Stomach (tissue), 9 donors: Measurements from ENCODE around the gene PCDHB1. TPM values are rescaled to one million over a fixed set of nuclear protein-coding genes. Genes with fewer than 3 reads are reported as not detected.

Experiments used
- DNase-seq, 2 donors: peaks; one replicate each; pipeline versions ENCODE4 v3.0.0 to v3.0.0-alpha.2; 2013 to 2019
- H3K27ac ChIP-seq, 5 donors: fragments of 200-600 bp in 4 of 5; sonication (generic) in 4 of 5; one replicate each; pipeline ENCODE4 v1.5.1; 2013 to 2019; ENCODE audit warnings: mild to moderate bottlenecking in 1 of 5, moderate library complexity in 1 of 5
- H3K27me3 ChIP-seq, 3 donors: fragments of 200-600 bp; sonication (generic); one replicate each; pipeline ENCODE4 v1.5.1; 2017 to 2019; ENCODE audit warnings: mixed run types in 1 of 3
- H3K36me3 ChIP-seq, 4 donors: fragments of 200-600 bp; sonication (generic); 1 replicate in 3 of 4; 2 replicates in 1 of 4; pipeline ENCODE4 v1.5.1; 2016 to 2019
- H3K4me1 ChIP-seq, 4 donors: fragments of 200-600 bp; sonication (generic); one replicate each; pipeline ENCODE4 v1.5.1; 2016 to 2019
- H3K4me3 ChIP-seq, 4 donors: fragments of 200-600 bp; sonication (generic) in 3 of 4; one replicate each; pipeline ENCODE4 v1.5.1; 2016 to 2019; ENCODE audit warnings: mild to moderate bottlenecking in 1 of 4
- H3K9me3 ChIP-seq, 4 donors: fragments of 200-600 bp; sonication (generic); one replicate each; pipeline ENCODE4 v1.5.1; 2016 to 2019
- CTCF ChIP-seq, 7 experiments: fragments of 450-650 bp in 4 of 7; fragments of 200-600 bp in 3 of 7; sonication (generic) in 3 of 7; IDR thresholded peaks; one replicate each; pipeline ENCODE4 v1.5.1; 2016 to 2019; ENCODE audit warnings: antibody characterized with exemption in 7 of 7, control low read depth in 2 of 7, mild to moderate bottlenecking in 1 of 7
- EP300 ChIP-seq: sonication (generic); formaldehyde crosslinking; IDR thresholded peaks from one replicate; pipeline ENCODE4 v1.6.1; 2017; ENCODE audit warnings: antibody characterized with exemption
- POLR2A ChIP-seq, 4 donors: fragments of 450-650 bp; IDR thresholded peaks; one replicate each; pipeline ENCODE4 v1.6.1; 2016; ENCODE audit warnings: antibody characterized with exemption in 4 of 4, control low read depth in 2 of 4, mild to moderate bottlenecking in 1 of 4, moderate library complexity in 1 of 4
- POLR2AphosphoS5 ChIP-seq, 3 donors: sonication (generic); formaldehyde crosslinking; IDR thresholded peaks; one replicate each; pipeline ENCODE4 v1.6.1; 2016; ENCODE audit warnings: antibody characterized with exemption in 3 of 3
- WGBS, 5 donors: extraction: QIAGEN DNeasy Blood & Tissue Kit in 3 of 5; methylation state at CpG; one replicate each; pipeline versions ENCODE4 v1.1.5 to v1.1.7; 2013 to 2018; 5-methylcytosine and 5-hydroxymethylcytosine counted together
- intact Hi-C: fragments of 100-400 bp; cut with DNase I; formaldehyde crosslinking; loops from one replicate; pipeline ENCODE4 v1.15.1; 2023; ENCODE audit warnings: low total_unique reads
- polyA plus RNA-seq, 3 donors: library from polyadenylated mRNA; stranded (reverse); fragments of 200-250 nt; gene quantifications; one replicate each; pipeline ENCODE4 v1.2.3, GENCODE V29; 2013
- total RNA-seq, 5 donors: library from RNA; depleted of rRNA; stranded (reverse); fragments of >200 nt; gene quantifications; one replicate each; pipeline versions ENCODE4 v1.1.0 to v1.2.3, GENCODE V29; 2014 to 2016
- donor health status: healthy with polysubstance abuse.
- donor health status: Bipolar disorder and iron deficiency.
- donor health status: healthy.

Gene PCDHB1
- total and polyA plus RNA-seq, 8 donors: under 0.01 to 0.37 (median 0.03) TPM; not detected in 5

- TF ChIP-seq POLR2A (IDR thresholded peaks at IDR 0.05) (no peak), POLR2AphosphoS5 (IDR thresholded peaks at IDR 0.05) (no peak), CTCF (IDR thresholded peaks at IDR 0.05) (no peak), EP300 (no peak)
- 60 to 89% (median 80%) methylated on average over 2 of the region's 2 CpGs for WGBS, 5 donors
- Histone ChIP-seq H3K4me3 (no peak overlapping the region), H3K27me3 (peaks cover 0 to 18% (median 0%) of the 10 kb centered on the region in 3 donors), H3K36me3 (no peaks in the 10 kb centered on the region), H3K4me1 (no peaks in the 10 kb centered on the region), H3K9me3 (peaks cover 5 to 59% (median 33%) of the 10 kb centered on the region in 4 donors), H3K27ac (no peak overlapping the region)
- intact Hi-C loops: no loop called here
- DNase-seq: no peak
Observed at GRCh38 chr5:141105350-141105749, 54.2 kb downstream of the PCDHB1 start.

Other genes with a start within 250 kb of the PCDHB1 start
- gene PCDHA4, start 244.3 kb upstream of the PCDHB1 start, total RNA-seq: 1 to 10 TPM in 4 of 5 donors, not detected in 1; 1.0 to 2.6 (median 1.5) TPM
- under 1 TPM in 2 of 3 donors, not detected in 1; 0.08 to 0.25 TPM for gene PCDHA4, start 244.3 kb upstream of the PCDHB1 start, polyA plus RNA-seq
- gene PCDHA5, start 229.8 kb upstream of the PCDHB1 start, total RNA-seq: 10 to 100 TPM in 1 of 5 donors, not detected in 4; 21.9 TPM
- under 1 TPM in 2 of 3 donors, not detected in 1; 0.12 to 0.13 TPM for gene PCDHA5, start 229.8 kb upstream of the PCDHB1 start, polyA plus RNA-seq
- 1 to 10 TPM in 1 of 5 donors, under 1 TPM in 2, not detected in 2; 0.14 to 1.2 (median 0.18) TPM for gene PCDHA6, start 223.4 kb upstream of the PCDHB1 start, total RNA-seq
- gene PCDHA6, start 223.4 kb upstream of the PCDHB1 start, polyA plus RNA-seq: under 1 TPM in 2 of 3 donors, not detected in 1; 0.06 to 0.31 TPM
- 1 to 10 TPM in 1 of 5 donors, under 1 TPM in 1, not detected in 3; 0.92 to 1.4 TPM for gene PCDHA7, start 217.1 kb upstream of the PCDHB1 start, total RNA-seq
- under 1 TPM in 1 of 3 donors, not detected in 2; 0.18 TPM for gene PCDHA7, start 217.1 kb upstream of the PCDHB1 start, polyA plus RNA-seq
- under 1 TPM in 2 of 5 donors, not detected in 3; 0.18 to 0.29 TPM for gene PCDHA8, start 210.2 kb upstream of the PCDHB1 start, total RNA-seq
- not detected for gene PCDHA8, start 210.2 kb upstream of the PCDHB1 start, polyA plus RNA-seq
- 1 to 10 TPM in 1 of 5 donors, under 1 TPM in 2, not detected in 2; 0.45 to 3.3 (median 0.73) TPM for gene PCDHA9, start 203.0 kb upstream of the PCDHB1 start, total RNA-seq
- gene PCDHA9, start 203.0 kb upstream of the PCDHB1 start, polyA plus RNA-seq: under 1 TPM in 1 of 3 donors, not detected in 2; 0.03 TPM
- 10 to 100 TPM in 2 of 5 donors, 1 to 10 TPM in 1, under 1 TPM in 2; under 0.01 to 26.3 (median 2.0) TPM for gene PCDHA10, start 195.5 kb upstream of the PCDHB1 start, total RNA-seq
- under 1 TPM in 2 of 3 donors, not detected in 1; 0.03 to 0.12 TPM for gene PCDHA10, start 195.5 kb upstream of the PCDHB1 start, polyA plus RNA-seq
- gene PCDHA11, start 182.4 kb upstream of the PCDHB1 start, total RNA-seq: 1 to 10 TPM in 1 of 5 donors, under 1 TPM in 1, not detected in 3; 0.45 to 1.1 TPM
- under 1 TPM in 2 of 3 donors, not detected in 1; 0.03 to 0.19 TPM for gene PCDHA11, start 182.4 kb upstream of the PCDHB1 start, polyA plus RNA-seq
- 1 to 10 TPM in 1 of 5 donors, under 1 TPM in 1, not detected in 3; 0.55 to 2.2 TPM for gene PCDHA12, start 176.1 kb upstream of the PCDHB1 start, total RNA-seq
- under 1 TPM in 1 of 3 donors, not detected in 2; 0.05 TPM for gene PCDHA12, start 176.1 kb upstream of the PCDHB1 start, polyA plus RNA-seq
- gene PCDHA13, start 169.2 kb upstream of the PCDHB1 start, total RNA-seq: 1 to 10 TPM in 2 of 5 donors, under 1 TPM in 2, not detected in 1; 0.14 to 4.3 (median 1.2) TPM
- gene PCDHA13, start 169.2 kb upstream of the PCDHB1 start, polyA plus RNA-seq: under 1 TPM in 1 of 3 donors, not detected in 2; 0.61 TPM
- gene PCDHAC1, start 125.1 kb upstream of the PCDHB1 start, total RNA-seq: under 1 TPM in 1 of 5 donors, not detected in 4; 0.55 TPM
- under 1 TPM in 2 of 3 donors, not detected in 1; 0.03 to 0.15 TPM for gene PCDHAC1, start 125.1 kb upstream of the PCDHB1 start, polyA plus RNA-seq
- 1 to 10 TPM in 2 of 5 donors, under 1 TPM in 1, not detected in 2; 0.58 to 4.2 (median 2.6) TPM for gene PCDHAC2, start 84.9 kb upstream of the PCDHB1 start, total RNA-seq
- gene PCDHAC2, start 84.9 kb upstream of the PCDHB1 start, polyA plus RNA-seq: under 1 TPM in 2 of 3 donors, not detected in 1; 0.05 to 0.19 TPM
- gene PCDHB2, start 43.2 kb downstream of the PCDHB1 start, total RNA-seq: 1 to 10 TPM in 1 of 5 donors, under 1 TPM in 1, not detected in 3; 0.43 to 3.3 TPM
- 1 to 10 TPM in 1 of 3 donors, under 1 TPM in 2; 0.53 to 1.3 (median 0.61) TPM for gene PCDHB2, start 43.2 kb downstream of the PCDHB1 start, polyA plus RNA-seq
- gene PCDHB3, start 49.1 kb downstream of the PCDHB1 start, total RNA-seq: 1 to 10 TPM in 1 of 5 donors, not detected in 4; 3.7 TPM
- gene PCDHB3, start 49.1 kb downstream of the PCDHB1 start, polyA plus RNA-seq: under 1 TPM; 0.15 to 0.46 (median 0.31) TPM
- gene PCDHB4, start 70.4 kb downstream of the PCDHB1 start, total RNA-seq: 10 to 100 TPM in 1 of 5 donors, 1 to 10 TPM in 1, under 1 TPM in 2, not detected in 1; 0.45 to 15.9 (median 1.7) TPM
- under 1 TPM; 0.15 to 0.38 (median 0.37) TPM for gene PCDHB4, start 70.4 kb downstream of the PCDHB1 start, polyA plus RNA-seq
- 1 to 10 TPM in 3 of 5 donors, under 1 TPM in 2; 0.14 to 4.7 (median 1.8) TPM for gene PCDHB5, start 83.8 kb downstream of the PCDHB1 start, total RNA-seq
- under 1 TPM in 2 of 3 donors, not detected in 1; 0.31 to 0.78 TPM for gene PCDHB5, start 83.8 kb downstream of the PCDHB1 start, polyA plus RNA-seq
- gene PCDHB6, start 98.7 kb downstream of the PCDHB1 start, total RNA-seq: 1 to 10 TPM in 1 of 5 donors, under 1 TPM in 1, not detected in 3; under 0.01 to 1.3 TPM
- gene PCDHB6, start 98.7 kb downstream of the PCDHB1 start, polyA plus RNA-seq: under 1 TPM in 1 of 3 donors, not detected in 2; 0.15 TPM
- gene PCDHB7, start 121.3 kb downstream of the PCDHB1 start, total RNA-seq: 1 to 10 TPM in 1 of 5 donors, under 1 TPM in 1, not detected in 3; 0.72 to 1.8 TPM
- under 1 TPM in 1 of 3 donors, not detected in 2; 0.10 TPM for gene PCDHB7, start 121.3 kb downstream of the PCDHB1 start, polyA plus RNA-seq
- 1 to 10 TPM in 1 of 5 donors, under 1 TPM in 1, not detected in 3; 0.58 to 1.7 TPM for gene PCDHB8, start 126.4 kb downstream of the PCDHB1 start, total RNA-seq
- gene PCDHB8, start 126.4 kb downstream of the PCDHB1 start, polyA plus RNA-seq: not detected
- gene PCDHB16, start 131.0 kb downstream of the PCDHB1 start, total RNA-seq: 1 to 10 TPM in 3 of 5 donors, under 1 TPM in 2; 0.45 to 1.7 (median 1.2) TPM
- gene PCDHB16, start 131.0 kb downstream of the PCDHB1 start, polyA plus RNA-seq: under 1 TPM in 2 of 3 donors, not detected in 1; 0.12 to 0.20 TPM
- gene PCDHB9, start 135.8 kb downstream of the PCDHB1 start, total RNA-seq: under 1 TPM in 3 of 5 donors, not detected in 2; 0.14 to 0.92 (median 0.45) TPM
- gene PCDHB9, start 135.8 kb downstream of the PCDHB1 start, polyA plus RNA-seq: under 1 TPM in 2 of 3 donors, not detected in 1; 0.08 to 0.19 TPM
- gene PCDHB10, start 141.0 kb downstream of the PCDHB1 start, total RNA-seq: 10 to 100 TPM in 1 of 5 donors, 1 to 10 TPM in 3, under 1 TPM in 1; 0.58 to 18.3 (median 2.3) TPM
- under 1 TPM; 0.12 to 0.40 (median 0.15) TPM for gene PCDHB10, start 141.0 kb downstream of the PCDHB1 start, polyA plus RNA-seq
- gene PCDHB11, start 148.3 kb downstream of the PCDHB1 start, total RNA-seq: 1 to 10 TPM in 2 of 5 donors, under 1 TPM in 1, not detected in 2; 0.87 to 4.4 (median 1.3) TPM
- 1 to 10 TPM in 1 of 3 donors, under 1 TPM in 2; 0.12 to 1.1 (median 0.30) TPM for gene PCDHB11, start 148.3 kb downstream of the PCDHB1 start, polyA plus RNA-seq
- 1 to 10 TPM in 4 of 5 donors, not detected in 1; 1.2 to 8.5 (median 2.9) TPM for gene PCDHB12, start 157.3 kb downstream of the PCDHB1 start, total RNA-seq
- gene PCDHB12, start 157.3 kb downstream of the PCDHB1 start, polyA plus RNA-seq: under 1 TPM; 0.19 to 0.31 (median 0.28) TPM
- 10 to 100 TPM in 1 of 5 donors, 1 to 10 TPM in 2, under 1 TPM in 2; under 0.01 to 28.1 (median 3.1) TPM for gene PCDHB13, start 162.5 kb downstream of the PCDHB1 start, total RNA-seq
- gene PCDHB13, start 162.5 kb downstream of the PCDHB1 start, polyA plus RNA-seq: under 1 TPM in 2 of 3 donors, not detected in 1; 0.12 to 0.28 TPM
- 1 to 10 TPM in 4 of 5 donors, not detected in 1; 1.3 to 6.4 (median 3.6) TPM for gene PCDHB14, start 172.0 kb downstream of the PCDHB1 start, total RNA-seq
- gene PCDHB14, start 172.0 kb downstream of the PCDHB1 start, polyA plus RNA-seq: 1 to 10 TPM in 1 of 3 donors, under 1 TPM in 2; 0.31 to 1.1 (median 0.44) TPM
- gene PCDHB15, start 194.0 kb downstream of the PCDHB1 start, total RNA-seq: 1 to 10 TPM in 2 of 5 donors, under 1 TPM in 1, not detected in 2; 0.58 to 6.6 (median 2.2) TPM
- 1 to 10 TPM in 1 of 3 donors, under 1 TPM in 2; 0.44 to 1.2 (median 0.73) TPM for gene PCDHB15, start 194.0 kb downstream of the PCDHB1 start, polyA plus RNA-seq